Progenitor cell of endocrine pancreas (in vitro differentiated cells): Measurements from ENCODE around the gene PSD. TPM values are rescaled to one million over a fixed set of nuclear protein-coding genes. Genes with fewer than 3 reads are reported as not detected.
A peak's percentile ranks its signal among the peaks of the same experiment; 100 is the strongest.

ENCODE experiments used
- DNase-seq: peaks from one replicate; pipeline ENCODE4 v3.0.0; 2021; ENCODE audit warnings: low spot score; ENCODE audit not compliant: unreplicated experiment
- H3K27ac Mint-ChIP-seq: 2 replicates; pipeline ENCODE4 v1.8.0; 2021; ENCODE audit warnings: mild to moderate bottlenecking, moderate library complexity, mixed read lengths
- H3K27me3 Mint-ChIP-seq: 2 replicates; pipeline ENCODE4 v1.8.0; 2021; ENCODE audit warnings: mixed read lengths
- H3K36me3 Mint-ChIP-seq: 2 replicates; pipeline ENCODE4 v1.8.0; 2022; ENCODE audit warnings: mixed read lengths; ENCODE audit not compliant: insufficient read depth
- H3K4me1 Mint-ChIP-seq: 2 replicates; pipeline ENCODE4 v1.8.0; 2021; ENCODE audit warnings: low read depth, mixed read lengths
- H3K4me3 Mint-ChIP-seq: 2 replicates; pipeline ENCODE4 v1.8.0; 2021; ENCODE audit warnings: low read depth, mild to moderate bottlenecking, moderate library complexity, mixed read lengths
- H3K9me3 Mint-ChIP-seq: 2 replicates; pipeline ENCODE4 v1.8.0; 2021; ENCODE audit warnings: low read depth, mixed read lengths
- total RNA-seq: library from RNA; stranded (reverse); gene quantifications from 2 replicates; pipeline ENCODE4 v1.2.1, GENCODE V29; 2021
- TF ChIP-seq, protein P1 (sequence below): fragments of 200-600 bp; sonication (generic); IDR thresholded peaks from one replicate; pipeline ENCODE4 v1.5.0; 2021; ENCODE audit warnings: antibody characterized with exemption, mild to moderate bottlenecking; ENCODE audit not compliant: unreplicated experiment

The PSD gene
- total RNA-seq, 1 donor from 2014 or later: 8.9 TPM

DNA sequence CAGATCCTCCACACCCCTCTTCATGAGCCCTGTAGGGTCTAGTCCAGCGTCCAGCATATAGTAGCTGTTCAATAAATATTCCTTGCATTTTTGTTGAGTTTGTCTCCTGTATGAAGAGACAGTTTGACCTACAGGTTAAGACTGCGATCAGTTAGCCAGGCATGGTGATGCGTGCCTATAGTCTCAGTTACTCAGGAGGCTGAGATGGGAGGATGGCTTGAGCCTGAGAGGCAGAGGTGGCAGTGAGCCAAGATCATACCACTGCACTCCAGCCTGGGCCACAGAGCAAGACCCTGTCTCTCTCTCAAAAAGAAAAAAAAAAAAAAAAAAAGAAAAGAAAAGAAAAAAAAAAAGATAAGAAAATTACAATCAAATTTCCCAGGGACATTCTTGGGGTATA, 18.9 kb upstream of the PSD start:
- no peaks in the 10 kb centered on the region for H3K36me3 Mint-ChIP-seq
- DNase-seq: no peak
- H3K27me3 Mint-ChIP-seq: peaks cover 23% of the 10 kb centered on the region
- no peak overlapping the region for H3K4me3 Mint-ChIP-seq
- no peak overlapping the region for H3K27ac Mint-ChIP-seq
- no peaks in the 10 kb centered on the region for H3K9me3 Mint-ChIP-seq
- TF ChIP-seq, protein P1, sequence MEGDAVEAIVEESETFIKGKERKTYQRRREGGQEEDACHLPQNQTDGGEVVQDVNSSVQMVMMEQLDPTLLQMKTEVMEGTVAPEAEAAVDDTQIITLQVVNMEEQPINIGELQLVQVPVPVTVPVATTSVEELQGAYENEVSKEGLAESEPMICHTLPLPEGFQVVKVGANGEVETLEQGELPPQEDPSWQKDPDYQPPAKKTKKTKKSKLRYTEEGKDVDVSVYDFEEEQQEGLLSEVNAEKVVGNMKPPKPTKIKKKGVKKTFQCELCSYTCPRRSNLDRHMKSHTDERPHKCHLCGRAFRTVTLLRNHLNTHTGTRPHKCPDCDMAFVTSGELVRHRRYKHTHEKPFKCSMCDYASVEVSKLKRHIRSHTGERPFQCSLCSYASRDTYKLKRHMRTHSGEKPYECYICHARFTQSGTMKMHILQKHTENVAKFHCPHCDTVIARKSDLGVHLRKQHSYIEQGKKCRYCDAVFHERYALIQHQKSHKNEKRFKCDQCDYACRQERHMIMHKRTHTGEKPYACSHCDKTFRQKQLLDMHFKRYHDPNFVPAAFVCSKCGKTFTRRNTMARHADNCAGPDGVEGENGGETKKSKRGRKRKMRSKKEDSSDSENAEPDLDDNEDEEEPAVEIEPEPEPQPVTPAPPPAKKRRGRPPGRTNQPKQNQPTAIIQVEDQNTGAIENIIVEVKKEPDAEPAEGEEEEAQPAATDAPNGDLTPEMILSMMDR: no peak
- H3K4me1 Mint-ChIP-seq: peaks cover 2% of the 10 kb centered on the region

GRCh38 chr10:102436312-102436711, 17.7 kb upstream of the PSD start:
- Mint-ChIP-seq H3K4me1 (peaks cover 8% of the 10 kb centered on the region), H3K27ac (peak overlapping the region; percentile 57), H3K4me3 (no peak overlapping the region), H3K9me3 (no peaks in the 10 kb centered on the region), H3K27me3 (peaks cover 23% of the 10 kb centered on the region), H3K36me3 (no peaks in the 10 kb centered on the region)
- TF ChIP-seq, protein P1: no peak
- DNase-seq: no peak

DNA sequence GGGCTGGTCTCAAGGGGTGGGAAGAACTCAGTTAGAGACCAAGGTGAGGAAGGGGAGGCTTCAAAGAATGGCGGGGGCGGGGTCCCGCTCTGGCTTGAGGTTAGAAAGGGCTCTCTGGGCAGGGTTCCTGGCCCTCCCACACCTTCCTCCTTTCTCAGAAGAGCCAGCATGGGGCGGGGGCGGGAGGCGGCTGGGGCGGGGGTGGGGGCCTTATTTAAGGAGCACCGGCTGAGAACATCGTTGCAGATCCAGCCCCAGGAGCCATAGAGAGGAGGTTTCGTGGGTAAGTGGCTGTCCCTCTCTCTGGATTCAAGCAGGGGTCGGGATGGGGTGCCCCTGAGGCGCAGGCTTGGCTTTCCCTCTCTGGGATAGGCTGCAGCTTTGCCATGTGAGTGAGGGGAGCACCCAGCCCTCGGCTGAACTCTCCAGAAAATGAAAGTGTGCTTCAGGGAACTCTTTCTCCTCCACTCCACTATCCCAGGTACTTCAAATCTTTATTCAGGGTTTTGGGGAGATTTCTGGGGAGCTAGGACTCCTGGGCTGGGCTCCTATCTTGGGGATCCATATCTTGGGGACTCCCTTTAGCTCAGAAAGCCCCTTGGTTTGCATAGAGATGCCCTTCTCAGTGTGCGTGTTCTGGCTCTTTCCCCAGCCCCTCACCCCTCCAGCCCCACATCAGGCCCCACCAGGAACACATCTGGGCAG, 17.1 kb upstream of the PSD start:
- Mint-ChIP-seq H3K4me1 (peaks cover 8% of the 10 kb centered on the region), H3K27ac (no peak overlapping the region), H3K36me3 (no peaks in the 10 kb centered on the region)

DNA sequence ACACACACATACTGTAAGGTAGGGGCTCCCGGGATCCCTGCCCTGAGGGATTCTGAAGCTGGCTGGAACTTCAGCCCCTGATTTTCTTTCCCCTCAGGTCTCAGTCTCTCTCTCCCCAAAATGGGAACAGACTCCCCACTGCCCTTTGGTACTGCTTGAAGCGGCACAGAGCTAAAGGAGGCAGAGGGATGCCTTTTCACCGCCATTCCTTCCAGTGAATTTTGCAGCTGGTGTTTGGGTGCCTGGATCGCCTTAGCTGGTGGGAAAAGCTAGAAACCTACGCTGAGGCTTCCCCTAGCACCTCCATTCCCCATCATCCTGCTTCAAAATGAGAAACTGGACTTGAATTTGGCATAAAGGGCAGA, 16.5 kb upstream of the PSD start:
- Mint-ChIP-seq H3K36me3 (no peaks in the 10 kb centered on the region), H3K9me3 (no peaks in the 10 kb centered on the region), H3K27me3 (peaks cover 23% of the 10 kb centered on the region), H3K4me3 (no peak overlapping the region), H3K27ac (no peak overlapping the region), H3K4me1 (peaks cover 8% of the 10 kb centered on the region)
- TF ChIP-seq, protein P1: no peak
- no peak for DNase-seq

More for the DNA sequence above, 17.1 kb upstream of the PSD start:
- no peak for DNase-seq
- no peak overlapping the region for H3K4me3 Mint-ChIP-seq
- no peaks in the 10 kb centered on the region for H3K9me3 Mint-ChIP-seq
- peaks cover 23% of the 10 kb centered on the region for H3K27me3 Mint-ChIP-seq
- TF ChIP-seq, protein P1: no peak

DNA sequence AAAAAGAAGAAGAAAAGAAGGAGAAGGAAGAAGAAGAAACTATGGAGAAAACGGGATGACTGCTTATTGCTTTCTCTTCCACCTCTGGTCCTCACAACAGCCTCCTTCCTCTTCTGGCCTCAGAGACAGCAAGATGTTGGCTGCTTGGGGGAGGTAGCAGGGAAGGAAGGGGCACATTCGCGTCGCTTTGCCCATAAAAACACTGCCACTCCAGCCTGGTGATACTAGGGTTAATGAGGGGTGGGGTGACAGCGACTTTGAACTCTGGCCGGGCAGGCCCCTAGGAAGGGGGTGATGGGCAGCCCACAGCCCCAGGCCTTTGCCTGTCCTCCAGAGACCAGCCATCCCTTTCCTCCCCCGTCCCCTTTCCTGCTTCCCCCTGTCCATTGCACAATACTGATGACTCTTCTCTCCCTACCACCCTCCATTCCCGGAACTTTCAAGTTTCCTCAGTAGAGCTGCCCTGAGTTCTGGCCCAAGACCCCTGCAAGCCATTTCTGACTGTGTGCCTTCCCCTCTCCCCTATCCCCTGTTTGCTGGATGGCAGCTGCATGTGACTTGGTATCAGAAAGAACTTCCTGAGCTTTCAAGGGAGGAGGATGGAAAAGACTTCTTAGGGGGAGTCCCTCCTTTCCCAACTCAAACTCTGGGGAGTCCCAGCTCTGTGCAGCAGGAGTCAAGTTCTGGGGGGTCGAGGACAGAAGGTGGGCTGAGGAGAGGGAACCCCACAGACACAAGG, 16.0 kb upstream of the PSD start:
- Mint-ChIP-seq H3K4me3 (no peak overlapping the region), H3K27ac (no peak overlapping the region), H3K27me3 (peaks cover 23% of the 10 kb centered on the region), H3K36me3 (no peaks in the 10 kb centered on the region), H3K4me1 (peaks cover 8% of the 10 kb centered on the region), H3K9me3 (no peaks in the 10 kb centered on the region)
- DNase-seq: no peak
- TF ChIP-seq, protein P1: no peak
